ENCODE data around the gene ATP5ME. TPM values are rescaled to one million over a fixed set of nuclear protein-coding genes. Genes with fewer than 3 reads are reported as not detected.

The ATP5ME gene
- total and polyA plus RNA-seq, 7 experiments from 2014 or later, result 115 to 404 (median 125) TPM

DNA sequence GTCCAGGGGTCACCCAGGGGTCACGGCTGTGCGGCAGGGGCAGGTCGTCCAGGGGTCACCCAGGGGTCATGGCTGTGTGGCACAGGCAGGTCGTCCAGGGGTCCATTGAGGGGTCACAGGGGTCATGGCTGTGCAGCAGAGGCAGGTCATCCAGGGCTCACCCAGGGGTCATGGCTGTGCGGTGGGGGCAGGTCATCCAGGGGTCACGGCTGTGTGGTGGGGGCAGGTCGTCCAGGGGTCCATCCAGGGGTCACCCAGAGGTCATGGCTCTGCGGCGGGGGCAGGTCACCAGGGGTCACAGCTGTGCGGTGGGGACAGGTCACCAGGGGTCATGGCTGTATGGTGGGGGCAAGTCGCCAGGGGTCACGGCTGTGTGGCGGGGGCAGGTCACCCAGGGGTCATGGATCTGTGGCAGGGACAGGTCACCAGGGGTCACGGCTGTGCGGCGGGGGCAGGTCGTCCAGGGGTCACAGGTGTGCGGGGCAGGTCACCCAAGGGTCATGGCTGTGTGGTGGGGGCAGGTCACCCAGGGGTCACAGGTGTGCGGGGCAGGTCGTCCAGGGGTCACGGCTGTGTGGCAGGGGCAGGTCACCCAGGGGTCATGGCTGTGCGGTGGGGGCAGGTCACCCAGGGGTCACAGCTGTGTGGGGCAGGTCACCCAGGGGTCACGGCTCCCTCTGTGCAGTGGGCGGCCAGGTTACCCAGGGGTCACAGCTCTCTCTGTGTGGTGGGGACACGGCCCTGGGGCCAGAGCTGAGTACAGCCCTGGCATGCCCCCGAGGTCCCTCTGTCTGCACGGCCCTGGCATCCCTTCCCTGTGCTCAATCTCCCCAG lies 16.0 kb downstream of the ATP5ME start:
- ChIA-PET POLR2A (interaction anchor here (0.7 kb wide), 1 partner anchor 8 kb away, joined by 7 read pairs; no protein-coding TSS in a partner anchor), CTCF (no interaction called here)
- H3K27ac Mint-ChIP-seq, result no peak overlapping the region
- no peaks in the 10 kb centered on the region for H3K27me3 Mint-ChIP-seq
- no peak overlapping the region for H3K4me3 ChIP-seq (ENCODE audit: low read length)
- no peak overlapping the region for H3K4me3 Mint-ChIP-seq
- ATAC-seq, result no peak
- no peaks in the 10 kb centered on the region for H3K27me3 ChIP-seq (ENCODE audit: control insufficient read depth in 2 of 2, insufficient read depth in 2 of 2, low read length in 2 of 2)
- H3K36me3 ChIP-seq (ENCODE audit: control insufficient read depth in 2 of 3, insufficient read depth in 3 of 3, low read length in 3 of 3), result no peaks in the 10 kb centered on the region
- H3K4me1 ChIP-seq (ENCODE audit: control insufficient read depth in 2 of 2, insufficient read depth in 2 of 2, low read length in 2 of 2), result no peaks in the 10 kb centered on the region
- peaks cover 0 to 13% (median 0%) of the 10 kb centered on the region in 11 donors for H3K9me3 Mint-ChIP-seq
- H3K27ac ChIP-seq (ENCODE audit: low read depth, low read length), result no peak overlapping the region
- H3K4me1 Mint-ChIP-seq, result peaks cover 0 to 16% (median 5%) of the 10 kb centered on the region in 7 donors
- intact Hi-C loops (cut with micrococcal nuclease), result no loop called here
- peaks cover 0 to 20% (median 6%) of the 10 kb centered on the region in 5 donors for H3K36me3 Mint-ChIP-seq
- no peaks in the 10 kb centered on the region for H3K9me3 ChIP-seq (ENCODE audit: control insufficient read depth in 2 of 3, low read length in 3 of 3)
- DNase-seq, result no peak

DNA sequence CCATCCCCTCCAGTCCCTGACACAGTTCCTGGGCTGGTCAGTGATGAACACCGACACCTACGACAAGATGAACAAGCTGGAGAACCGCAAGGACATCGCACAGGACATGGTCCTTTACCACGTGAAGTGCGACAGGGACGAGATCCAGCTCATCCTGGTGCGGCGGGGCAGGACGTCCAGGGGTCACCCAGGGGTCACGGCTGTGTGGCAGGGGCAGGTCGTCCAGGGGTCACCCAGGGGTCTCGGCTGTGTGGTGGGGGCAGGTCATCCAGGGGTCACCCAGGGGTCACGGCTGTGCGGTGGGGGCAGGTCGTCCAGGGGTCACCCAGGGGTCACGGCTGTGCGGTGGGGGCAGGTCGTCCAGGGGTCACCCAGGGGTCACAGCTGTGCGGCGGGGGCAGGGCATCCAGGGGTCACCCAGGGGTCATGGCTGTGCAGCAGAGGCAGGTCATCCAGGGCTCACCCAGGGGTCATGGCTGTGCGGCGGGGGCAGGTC lies 16.7 kb downstream of the ATP5ME start:
- intact Hi-C loops (cut with micrococcal nuclease), result no loop called here
- H3K9me3 Mint-ChIP-seq, result peaks cover 0 to 13% (median 0%) of the 10 kb centered on the region in 11 donors
- H3K27ac ChIP-seq (ENCODE audit: low read depth, low read length), result no peak overlapping the region
- ChIA-PET CTCF (no interaction called here), POLR2A (no interaction called here)
- no peaks in the 10 kb centered on the region for H3K4me1 ChIP-seq (ENCODE audit: control insufficient read depth in 2 of 2, insufficient read depth in 2 of 2, low read length in 2 of 2)
- ATAC-seq (no peak), DNase-seq (no peak)
- H3K4me3 Mint-ChIP-seq, result no peak overlapping the region
- H3K27me3 ChIP-seq (ENCODE audit: control insufficient read depth in 2 of 2, insufficient read depth in 2 of 2, low read length in 2 of 2), result no peaks in the 10 kb centered on the region
- no peak overlapping the region for H3K4me3 ChIP-seq (ENCODE audit: low read length)
- peaks cover 0 to 20% (median 6%) of the 10 kb centered on the region in 5 donors for H3K36me3 Mint-ChIP-seq
- no peaks in the 10 kb centered on the region for H3K36me3 ChIP-seq (ENCODE audit: control insufficient read depth in 2 of 3, insufficient read depth in 3 of 3, low read length in 3 of 3)
- no peaks in the 10 kb centered on the region for H3K27me3 Mint-ChIP-seq
- H3K27ac Mint-ChIP-seq, result no peak overlapping the region
- H3K4me1 Mint-ChIP-seq, result peaks cover 0 to 14% (median 4%) of the 10 kb centered on the region in 7 donors
- H3K9me3 ChIP-seq (ENCODE audit: control insufficient read depth in 2 of 3, low read length in 3 of 3), result no peaks in the 10 kb centered on the region

DNA sequence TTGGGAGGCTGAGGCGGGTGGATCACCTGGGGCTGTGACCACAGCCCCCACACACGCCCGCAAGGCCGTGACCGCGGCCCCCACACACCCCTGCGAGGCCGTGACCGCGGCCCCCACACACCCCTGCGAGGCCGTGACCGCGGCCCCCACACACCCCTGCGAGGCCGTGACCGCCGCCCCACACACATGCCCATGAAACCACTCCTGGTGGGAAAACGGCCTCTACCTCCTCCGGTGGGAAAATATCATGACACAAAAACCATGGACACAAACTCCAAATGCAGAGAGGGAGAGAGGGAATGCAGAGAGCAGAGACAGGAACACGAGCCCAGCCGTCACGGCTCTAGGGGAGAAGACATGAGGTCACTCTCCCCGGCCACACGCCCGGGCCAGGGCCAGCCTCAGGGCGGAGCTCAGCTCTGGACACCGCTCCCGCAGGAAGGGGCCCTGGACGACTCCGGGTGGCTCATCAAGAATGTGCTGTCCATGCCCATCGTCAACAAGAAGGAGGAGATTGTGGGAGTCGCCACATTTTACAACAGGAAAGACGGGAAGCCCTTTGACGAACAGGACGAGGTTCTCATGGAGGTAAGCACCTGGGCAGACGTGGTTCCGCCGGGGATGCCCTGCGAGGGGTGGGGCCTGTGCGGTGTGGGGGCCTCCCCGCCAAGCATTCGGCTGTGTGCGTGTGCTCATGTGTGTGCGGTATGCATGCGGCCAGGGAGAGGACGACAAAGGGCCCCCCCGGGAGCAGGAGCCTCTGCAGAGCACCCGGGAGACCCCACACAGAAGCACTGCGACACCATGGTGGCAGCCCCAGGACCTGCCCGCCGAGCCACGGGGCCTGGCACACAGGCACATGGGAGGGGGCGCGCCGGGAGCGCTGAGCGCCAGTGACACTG lies 17.4 kb downstream of the ATP5ME start:
- H3K27ac ChIP-seq (ENCODE audit: low read depth, low read length), result no peak overlapping the region
- no peak overlapping the region for H3K27ac Mint-ChIP-seq
- POLR2A ChIA-PET, result no interaction called here

DNA sequence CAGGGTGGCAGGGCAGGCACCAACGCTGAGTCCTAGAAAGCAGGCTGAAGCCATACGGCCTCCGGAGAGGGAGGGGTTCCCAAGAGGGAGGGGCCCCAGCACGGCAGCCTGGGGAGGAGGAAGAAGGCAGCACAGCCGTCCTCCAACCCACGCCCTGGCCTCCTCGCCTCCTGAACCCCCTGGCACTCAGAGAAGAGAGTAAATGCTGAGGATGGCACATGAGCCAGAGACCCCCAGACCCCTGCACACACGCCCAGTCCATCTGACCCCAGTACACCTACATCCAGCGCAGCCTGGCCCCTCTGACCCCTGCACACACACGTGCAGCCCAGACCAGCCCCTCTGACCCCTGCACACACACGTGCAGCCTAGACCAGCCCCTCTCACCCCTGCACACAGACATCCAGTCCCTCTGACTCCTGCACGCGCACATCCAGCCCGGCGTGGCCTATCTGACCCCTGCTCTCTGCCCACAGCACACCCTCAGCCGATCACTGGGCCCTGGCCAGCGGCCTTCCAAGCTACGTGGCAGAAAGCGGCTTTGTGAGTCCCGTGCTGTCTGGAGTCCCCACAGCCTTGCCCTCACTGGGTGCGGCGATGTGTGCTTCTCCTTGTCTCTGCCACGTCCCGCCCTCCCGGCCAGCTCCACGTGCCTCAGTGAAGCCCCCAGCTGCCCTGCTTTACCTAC lies 18.5 kb downstream of the ATP5ME start:
- peaks cover 0 to 13% (median 1%) of the 10 kb centered on the region in 5 donors for H3K36me3 Mint-ChIP-seq
- H3K27me3 Mint-ChIP-seq, result peaks cover 0 to 9% (median 0%) of the 10 kb centered on the region in 5 donors
- intact Hi-C loops (cut with micrococcal nuclease), result no loop called here
- H3K4me3 ChIP-seq (ENCODE audit: low read length), result no peak overlapping the region
- CTCF ChIA-PET, result no interaction called here
- no peaks in the 10 kb centered on the region for H3K9me3 ChIP-seq (ENCODE audit: control insufficient read depth in 2 of 3, low read length in 3 of 3)
- H3K4me1 Mint-ChIP-seq, result peaks cover 0 to 5% (median 2%) of the 10 kb centered on the region in 7 donors
- H3K27me3 ChIP-seq (ENCODE audit: control insufficient read depth in 2 of 2, insufficient read depth in 2 of 2, low read length in 2 of 2), result no peaks in the 10 kb centered on the region
- peaks cover 0 to 9% (median 0%) of the 10 kb centered on the region in 11 donors for H3K9me3 Mint-ChIP-seq
- no peaks in the 10 kb centered on the region for H3K4me1 ChIP-seq (ENCODE audit: control insufficient read depth in 2 of 2, insufficient read depth in 2 of 2, low read length in 2 of 2)
- no peak overlapping the region for H3K4me3 Mint-ChIP-seq
- no peaks in the 10 kb centered on the region for H3K36me3 ChIP-seq (ENCODE audit: control insufficient read depth in 2 of 3, insufficient read depth in 3 of 3, low read length in 3 of 3)
- no peak for ATAC-seq
- POLR2A ChIA-PET, result no interaction called here
- no peak overlapping the region for H3K27ac ChIP-seq (ENCODE audit: low read depth, low read length)
- peak overlapping the region in 1 of 9 donors; percentile 63 for H3K27ac Mint-ChIP-seq
- DNase-seq, result no peak

More for the DNA sequence above, 17.4 kb downstream of the ATP5ME start:
- peaks cover 0 to 13% (median 0%) of the 10 kb centered on the region in 11 donors for H3K9me3 Mint-ChIP-seq
- ATAC-seq (no peak), DNase-seq (no peak)
- H3K4me1 Mint-ChIP-seq, result peaks cover 0 to 11% (median 4%) of the 10 kb centered on the region in 7 donors
- no peak overlapping the region for H3K4me3 Mint-ChIP-seq
- intact Hi-C loops (cut with micrococcal nuclease), result no loop called here
- Histone ChIP-seq H3K27me3 (ENCODE audit: control insufficient read depth in 2 of 2, insufficient read depth in 2 of 2, low read length in 2 of 2) (no peaks in the 10 kb centered on the region), H3K9me3 (ENCODE audit: control insufficient read depth in 2 of 3, low read length in 3 of 3) (no peaks in the 10 kb centered on the region), H3K4me1 (ENCODE audit: control insufficient read depth in 2 of 2, insufficient read depth in 2 of 2, low read length in 2 of 2) (no peaks in the 10 kb centered on the region), H3K36me3 (ENCODE audit: control insufficient read depth in 2 of 3, insufficient read depth in 3 of 3, low read length in 3 of 3) (no peaks in the 10 kb centered on the region), H3K4me3 (ENCODE audit: low read length) (no peak overlapping the region)
- CTCF ChIA-PET, result no interaction called here
- H3K27me3 Mint-ChIP-seq, result peaks cover 0 to 6% (median 0%) of the 10 kb centered on the region in 5 donors
- peaks cover 0 to 18% (median 6%) of the 10 kb centered on the region in 5 donors for H3K36me3 Mint-ChIP-seq

DNA sequence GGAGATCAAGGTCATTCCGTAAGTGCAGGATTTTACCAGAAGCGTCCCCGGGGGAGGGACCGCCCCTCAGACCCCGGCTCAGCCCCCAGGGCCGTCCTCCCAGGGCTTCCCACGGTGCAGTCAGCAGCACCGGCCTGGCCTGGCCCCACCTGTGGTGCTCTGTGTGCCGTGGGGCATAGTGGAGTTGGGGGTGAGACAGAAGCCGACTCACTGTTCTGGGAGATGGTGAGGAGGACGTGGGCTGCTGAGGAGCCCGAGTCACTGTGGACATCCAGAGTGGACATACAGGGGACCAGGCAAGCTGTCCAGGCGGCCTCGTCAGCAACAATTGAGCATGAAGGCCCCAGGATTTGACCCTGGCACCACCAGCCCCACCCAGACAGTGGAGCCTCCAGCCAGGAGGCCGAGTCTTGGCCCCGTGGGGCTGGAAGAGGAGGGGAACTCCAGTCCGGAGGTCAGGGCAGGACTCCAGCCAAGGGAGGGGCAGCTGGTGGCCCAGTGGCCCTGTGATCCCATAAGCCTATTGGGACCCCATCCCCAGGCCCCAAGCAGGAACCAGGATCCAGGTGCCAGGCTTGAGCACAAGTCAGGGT lies 19.1 kb downstream of the ATP5ME start:
- DNase-seq (no peak), ATAC-seq (no peak)
- intact Hi-C loops (cut with micrococcal nuclease), result no loop called here
- no peak overlapping the region for H3K27ac Mint-ChIP-seq
- ChIA-PET CTCF (no interaction called here), POLR2A (no interaction called here)
- Histone ChIP-seq H3K9me3 (ENCODE audit: control insufficient read depth in 2 of 3, low read length in 3 of 3) (no peaks in the 10 kb centered on the region), H3K36me3 (ENCODE audit: control insufficient read depth in 2 of 3, insufficient read depth in 3 of 3, low read length in 3 of 3) (no peaks in the 10 kb centered on the region), H3K27ac (ENCODE audit: low read depth, low read length) (no peak overlapping the region), H3K27me3 (ENCODE audit: control insufficient read depth in 2 of 2, insufficient read depth in 2 of 2, low read length in 2 of 2) (no peaks in the 10 kb centered on the region), H3K4me3 (ENCODE audit: low read length) (no peak overlapping the region), H3K4me1 (ENCODE audit: control insufficient read depth in 2 of 2, insufficient read depth in 2 of 2, low read length in 2 of 2) (no peaks in the 10 kb centered on the region)
- peaks cover 0 to 13% (median 0%) of the 10 kb centered on the region in 5 donors for H3K27me3 Mint-ChIP-seq
- H3K4me3 Mint-ChIP-seq, result no peak overlapping the region
- peaks cover 0 to 6% (median 0%) of the 10 kb centered on the region in 11 donors for H3K9me3 Mint-ChIP-seq
- peaks cover 0 to 9% (median 0%) of the 10 kb centered on the region in 5 donors for H3K36me3 Mint-ChIP-seq
- H3K4me1 Mint-ChIP-seq, result peaks cover 0 to 5% (median 0%) of the 10 kb centered on the region in 7 donors

DNA sequence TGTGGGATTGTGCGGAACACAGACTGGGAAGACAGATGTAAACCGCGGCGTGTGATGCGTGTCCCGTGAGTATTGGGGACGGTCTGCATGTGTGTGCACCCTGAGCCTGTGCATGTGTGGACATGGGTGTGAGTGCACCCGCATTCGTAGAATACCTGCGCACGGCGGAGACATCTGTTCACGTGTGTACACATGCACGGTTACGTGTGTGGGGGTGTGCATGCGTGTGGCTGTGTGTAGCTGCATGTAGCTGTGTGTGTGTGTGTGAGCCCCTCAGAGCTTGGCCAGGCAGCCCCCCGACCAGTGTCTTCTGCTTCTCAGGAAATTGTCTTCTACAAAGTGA lies 19.6 kb downstream of the ATP5ME start:
- Mint-ChIP-seq H3K27me3 (peaks cover 0 to 13% (median 0%) of the 10 kb centered on the region in 5 donors), H3K27ac (no peak overlapping the region), H3K4me3 (no peak overlapping the region), H3K36me3 (peaks cover 0 to 4% (median 0%) of the 10 kb centered on the region in 5 donors), H3K9me3 (peaks cover 0 to 3% (median 0%) of the 10 kb centered on the region in 11 donors), H3K4me1 (peaks cover 0 to 4% (median 0%) of the 10 kb centered on the region in 7 donors)
- H3K27me3 ChIP-seq (ENCODE audit: control insufficient read depth in 2 of 2, insufficient read depth in 2 of 2, low read length in 2 of 2), result no peaks in the 10 kb centered on the region
- no peaks in the 10 kb centered on the region for H3K36me3 ChIP-seq (ENCODE audit: control insufficient read depth in 2 of 3, insufficient read depth in 3 of 3, low read length in 3 of 3)
- ATAC-seq (no peak), DNase-seq (no peak)
- ChIA-PET POLR2A (no interaction called here), CTCF (no interaction called here)
- no peak overlapping the region for H3K27ac ChIP-seq (ENCODE audit: low read depth, low read length)
- no peak overlapping the region for H3K4me3 ChIP-seq (ENCODE audit: low read length)
- no peaks in the 10 kb centered on the region for H3K9me3 ChIP-seq (ENCODE audit: control insufficient read depth in 2 of 3, low read length in 3 of 3)
- no peaks in the 10 kb centered on the region for H3K4me1 ChIP-seq (ENCODE audit: control insufficient read depth in 2 of 2, insufficient read depth in 2 of 2, low read length in 2 of 2)
- intact Hi-C loops (cut with micrococcal nuclease), result no loop called here

Data from naive thymus-derived CD4-positive, alpha-beta T cell (primary cell).